HepG2 (cell line): ENCODE measurements around the gene NLRP13. TPM values are rescaled to one million over a fixed set of nuclear protein-coding genes. Genes with fewer than 3 reads are reported as not detected.

Experiments
- ATAC-seq: fragments of 200-7000 bp; cut with Tn5 transposase; 3 replicates; pipeline ENCODE4 v1.9.1; 2020; ENCODE audit warnings: mild to moderate bottlenecking, moderate library complexity
- BruUV-seq: library from RNA; stranded (reverse); fragments of 400-500 nt; replicated peaks from 2 replicates; lab custom pipeline; 2021; lab: Mats Ljungman, UMichigan
- CTCF ChIA-PET: fragments of 300-600 bp; formaldehyde crosslinking; extraction: SDS; loops from one replicate; lab custom pipeline; 2021; ENCODE audit warnings: low total read pairs, inconsistent platforms, low intra/inter-chr PET ratio; lab: Yijun Ruan, JAX
- POLR2A ChIA-PET: fragments of 350-600 bp; sonication (Branson Sonifier 250); formaldehyde crosslinking; loops from one replicate; lab custom pipeline; 2020; ENCODE audit warnings: antibody characterized with exemption, inconsistent platforms; lab: Yijun Ruan, JAX
- DNase-seq: peaks from one replicate; pipeline ENCODE4 v3.0.0-alpha.2; 2015; ENCODE audit warnings: low spot score
- FAIRE-seq: peaks from 3 replicates; lab custom pipeline; 2011; peaks lifted over from hg19 to GRCh38; lab: Jason Lieb, UNC
- H2AFZ ChIP-seq: one replicate; pipeline ENCODE4 v1.6.1; 2011; ENCODE audit warnings: low read length, inconsistent platforms
- H3K27ac ChIP-seq: fragments of 300-600 bp; 3 replicates; pipeline ENCODE4 v1.8.0; 2011; ENCODE audit warnings: mixed run types, mild to moderate bottlenecking, mixed read lengths, low read length, inconsistent platforms; ENCODE audit not compliant: insufficient read depth; ENCODE audit errors: extremely low read length
- H3K27me3 ChIP-seq, 2 experiments: fragments of 200-600 bp in 1 of 2; 2 replicates in 1 of 2; 3 replicates in 1 of 2; pipeline versions ENCODE4 v1.6.0 to v1.8.0; 2011; ENCODE audit warnings: low read length in 2 of 2, mild to moderate bottlenecking in 2 of 2, moderate library complexity in 2 of 2, inconsistent platforms in 1 of 2; ENCODE audit not compliant: insufficient read depth in 2 of 2, control insufficient read depth in 1 of 2
- H3K36me3 ChIP-seq, 2 experiments: fragments of 200-600 bp in 1 of 2; replicated peaks in 1 of 2; 2 replicates in 1 of 2; 3 replicates in 1 of 2; pipeline versions ENCODE4 v1.5.1 to v1.8.0; 2011; ENCODE audit warnings: low read length in 2 of 2, inconsistent platforms in 1 of 2; ENCODE audit not compliant: insufficient read depth in 2 of 2, control insufficient read depth in 1 of 2
- H3K4me1 ChIP-seq: 2 replicates; pipeline ENCODE4 v1.5.1; 2012; ENCODE audit warnings: low read length, inconsistent platforms; ENCODE audit not compliant: insufficient read depth
- H3K4me2 ChIP-seq: 2 replicates; pipeline ENCODE4 v1.6.0; 2011; ENCODE audit warnings: low read depth, low read length, inconsistent platforms
- H3K4me3 ChIP-seq, 3 experiments: fragments of 200-600 bp in 1 of 3; sonication (generic), shearing (Covaris generic) in 1 of 3; replicated peaks in 1 of 3; 2 replicates each; pipeline ENCODE4 v1.5.1; 2011 to 2016; ENCODE audit warnings: low read length in 3 of 3, inconsistent platforms in 2 of 3, low read depth in 2 of 3, mild to moderate bottlenecking in 2 of 3, control low read depth in 1 of 3, mixed read lengths in 1 of 3; ENCODE audit not compliant: insufficient read depth in 1 of 3
- H3K79me2 ChIP-seq: one replicate; pipeline ENCODE4 v1.6.1; 2011; ENCODE audit warnings: low read length, inconsistent platforms; ENCODE audit not compliant: insufficient read depth
- H3K9ac ChIP-seq: 2 replicates; pipeline ENCODE4 v1.6.0; 2011; ENCODE audit warnings: mild to moderate bottlenecking, low read depth, low read length, inconsistent platforms; ENCODE audit not compliant: insufficient read depth
- H3K9me3 ChIP-seq: 2 replicates; pipeline ENCODE4 v1.5.1; 2012; ENCODE audit warnings: mild to moderate bottlenecking, low read length
- H4K20me1 ChIP-seq: 2 replicates; pipeline ENCODE4 v1.6.0; 2011; ENCODE audit warnings: inconsistent platforms, mild to moderate bottlenecking, low read length, moderate library complexity; ENCODE audit not compliant: insufficient read depth
- AGO1 ChIP-seq: fragments of 200-400 bp; formaldehyde crosslinking; IDR thresholded peaks from 2 replicates; pipeline ENCODE4 v1.6.1; 2017; ENCODE audit warnings: mild to moderate bottlenecking, low read depth, low read length, moderate library complexity; ENCODE audit not compliant: poor library complexity, severe bottlenecking
- E2F5 ChIP-seq: sonication (generic); formaldehyde crosslinking; conservative IDR thresholded peaks from 2 replicates; pipeline ENCODE4 v1.4.0; 2020; ENCODE audit warnings: missing genetic modification reagents
- GTF2F1 ChIP-seq: fragments of 150-350 bp; IDR thresholded peaks from 2 replicates; pipeline ENCODE4 v1.6.1; 2014; ENCODE audit warnings: low read length
- IRF2 ChIP-seq: IDR thresholded peaks from 2 replicates; pipeline ENCODE4 v1.6.1; 2018; ENCODE audit warnings: missing genetic modification reagents, missing compliant biosample characterization
- MAFK ChIP-seq, 2 experiments: IDR thresholded peaks in 1 of 2; conservative IDR thresholded peaks in 1 of 2; 2 replicates each; pipeline ENCODE4 v1.6.1; 2011; ENCODE audit warnings: improper control_type of control experiment in 2 of 2, low read length in 2 of 2
- MATR3 ChIP-seq: sonication (generic); formaldehyde crosslinking; IDR thresholded peaks from 2 replicates; pipeline ENCODE4 v1.4.0; 2020; ENCODE audit warnings: missing genetic modification reagents
- PAF1 ChIP-seq: IDR thresholded peaks from 2 replicates; pipeline ENCODE4 v1.6.1; 2016; ENCODE audit warnings: missing genetic modification reagents, missing compliant biosample characterization
- SMARCE1 ChIP-seq: fragments of 450-650 bp; IDR thresholded peaks from 2 replicates; pipeline ENCODE4 v1.6.1; 2017; ENCODE audit warnings: borderline replicate concordance
- SP2 ChIP-seq: sonication (generic); formaldehyde crosslinking; IDR thresholded peaks from 2 replicates; pipeline ENCODE4 v1.5.1; 2020; ENCODE audit warnings: mild to moderate bottlenecking, missing genetic modification reagents
- TBX2 ChIP-seq: sonication (generic); formaldehyde crosslinking; IDR thresholded peaks from 2 replicates; pipeline ENCODE4 v1.5.0; 2020; ENCODE audit warnings: missing genetic modification reagents, mild to moderate bottlenecking, borderline replicate concordance
- ZBTB8A ChIP-seq: sonication (generic); formaldehyde crosslinking; IDR thresholded peaks from 2 replicates; pipeline ENCODE4 v1.4.0; 2020; ENCODE audit warnings: mild to moderate bottlenecking, low read depth, missing genetic modification reagents, borderline replicate concordance
- ZFP91 ChIP-seq: sonication (generic); formaldehyde crosslinking; IDR thresholded peaks from 2 replicates; pipeline ENCODE4 v1.9.0; 2022; ENCODE audit warnings: missing genetic modification reagents, mild to moderate bottlenecking, borderline replicate concordance
- ZNF263 ChIP-seq: sonication (generic); formaldehyde crosslinking; IDR thresholded peaks from 2 replicates; pipeline ENCODE4 v1.4.0; 2020; ENCODE audit warnings: missing genetic modification reagents
- ZNF550 ChIP-seq: sonication (generic); formaldehyde crosslinking; IDR thresholded peaks from 2 replicates; pipeline ENCODE4 v1.4.0; 2020; ENCODE audit warnings: mild to moderate bottlenecking, missing genetic modification reagents, borderline replicate concordance
- ZNF552 ChIP-seq: sonication (generic); formaldehyde crosslinking; IDR thresholded peaks from 2 replicates; pipeline ENCODE4 v1.9.0; 2022; ENCODE audit warnings: missing genetic modification reagents, mild to moderate bottlenecking, borderline replicate concordance
- ZNF768 ChIP-seq: sonication (generic); formaldehyde crosslinking; IDR thresholded peaks from 2 replicates; pipeline ENCODE4 v1.4.0; 2020; ENCODE audit warnings: missing genetic modification reagents
- ZSCAN22 ChIP-seq: sonication (generic); formaldehyde crosslinking; IDR thresholded peaks from 2 replicates; pipeline ENCODE4 v1.4.0; 2020; ENCODE audit warnings: mild to moderate bottlenecking, missing genetic modification reagents
- WGBS: methylation state at CpG from one replicate; pipeline ENCODE4 v1.1.6; 2017; ENCODE audit warnings: low lambda C conversion rate; 5-methylcytosine and 5-hydroxymethylcytosine counted together
- in situ Hi-C: cut with HindIII; loops from 2 replicates; pipeline ENCODE4 v1.10.0; 2017; ENCODE audit warnings: low pct_unique_long_range_greater_than_20kb; ENCODE audit not compliant: extremely low pct_ligation_motif_present
- intact Hi-C: fragments of 100-400 bp; cut with micrococcal nuclease; formaldehyde crosslinking; loops from one replicate; pipeline ENCODE4 v1.10.0; 2022; ENCODE audit not compliant: unreplicated experiment
- polyA plus RNA-seq, 8 experiments: library from polyadenylated mRNA; depleted of rRNA in 3 of 8; stranded (reverse) in 7 of 8; unstranded in 1 of 8; fragments of >200 nt; fragmentation: Illumina TruSeq in 4 of 8; extraction: Trizol in 4 of 8; gene quantifications; 2 replicates each; pipeline versions ENCODE4 v1.2.1 to v1.2.3, GENCODE V29; 2011 to 2016; ENCODE audit warnings: low read depth in 4 of 8, missing spikeins in 1 of 8, mixed read lengths in 1 of 8; ENCODE audit not compliant: insufficient read depth in 1 of 8
- total RNA-seq, 5 experiments: library from RNA; depleted of rRNA; stranded (reverse); fragments of >200 nt; fragmentation: Illumina TruSeq; extraction: Trizol; gene quantifications; 2 replicates each; pipeline ENCODE4 v1.2.3, GENCODE V29; 2016; ENCODE audit warnings: low read depth in 1 of 5

NLRP13 gene
- total and polyA plus RNA-seq, 2 of the 13 experiments (the other 11 are each of a cell fraction or from before 2014, with no cell fraction given) = not detected

GRCh38 chr19:55901369-55902079 lies 30.6 kb downstream of the NLRP13 start:
- H3K9ac ChIP-seq = no peak overlapping the region
- BruUV-seq = no TSS peak
- no peak overlapping the region for H2AFZ ChIP-seq
- TF ChIP-seq IRF2 (CRISPR knock-in tag) = no peak
- TF ChIP-seq GTF2F1 = no peak
- TF ChIP-seq ZSCAN22 (CRISPR knock-in tag) = no peak
- no peak for TF ChIP-seq AGO1
- no peak for TF ChIP-seq SP2
- no peak for TF ChIP-seq ZNF263 (CRISPR knock-in tag)
- TF ChIP-seq ZBTB8A = no peak
- TF ChIP-seq TBX2 = no peak
- TF ChIP-seq E2F5 (CRISPR knock-in tag) = no peak
- no peak for TF ChIP-seq ZFP91 (CRISPR knock-in tag)
- TF ChIP-seq PAF1 (CRISPR knock-in tag) = no peak
- no peak for TF ChIP-seq ZNF768
- TF ChIP-seq MAFK (conservative IDR thresholded peaks at IDR 0.05 in 1 of 2, IDR thresholded peaks at IDR 0.05 in 1 of 2; ENCODE audit: low read length in 2 of 2) = no peak
- no peak for TF ChIP-seq MATR3 (CRISPR knock-in tag)
- no peak for TF ChIP-seq SMARCE1
- no peak for TF ChIP-seq ZNF550 (CRISPR knock-in tag)
- TF ChIP-seq ZNF552 (CRISPR knock-in tag) = no peak
- ATAC-seq (no peak), FAIRE-seq (no peak), DNase-seq (no peak)
- in situ Hi-C loops (no loop called here), intact Hi-C loops (no loop called here)
- POLR2A ChIA-PET = no interaction called here
- H3K9me3 ChIP-seq = no peaks in the 10 kb centered on the region
- H3K4me1 ChIP-seq = no peaks in the 10 kb centered on the region
- H3K27me3 ChIP-seq = peaks cover 0 to 12% of the 10 kb centered on the region in 2 experiments; a peak in 2 of 5 replicates
- H3K4me2 ChIP-seq = no peak overlapping the region
- no peaks in the 10 kb centered on the region for H3K36me3 ChIP-seq
- H3K27ac ChIP-seq = no peak overlapping the region
- H3K79me2 ChIP-seq = no peaks in the 10 kb centered on the region
- 20% methylated on average over 11 of the region's 13 CpGs for WGBS
- no peak overlapping the region for H3K4me3 ChIP-seq
- H4K20me1 ChIP-seq = no peaks in the 10 kb centered on the region
- CTCF ChIA-PET = no interaction called here
